Sciatic nerve (tissue), 2 donors: ENCODE results near the gene TP53RK. TPM values are rescaled to one million over a fixed set of nuclear protein-coding genes. Genes with fewer than 3 reads are reported as not detected.

Source experiments
- ATAC-seq: fragments of 200-7000 bp; cut with Tn5 transposase; one replicate; pipeline ENCODE4 v1.9.1; 2020; ENCODE audit warnings: mild to moderate bottlenecking, moderate library complexity
- DNase-seq: peaks from one replicate; pipeline ENCODE4 v3.0.0-alpha.2; 2020; ENCODE audit warnings: low spot score
- intact Hi-C: fragments of 100-400 bp; cut with DNase I; formaldehyde crosslinking; loops from one replicate; pipeline ENCODE4 v1.14.2; 2022
- total RNA-seq: library from RNA; stranded (reverse); fragmentation: NEBNext Ultra II Directional; extraction: Animal tissue kit (Norgen Biotek cat#: 25700); gene quantifications from one replicate; pipeline ENCODE4 v1.2.1, GENCODE V29; 2021
- donor health status: DM: no; HTN: no; CAD: no.
- donor health status: DM: no; HTN: no; CAD: no.

TP53RK gene
- total RNA-seq = 10.4 TPM

DNA sequence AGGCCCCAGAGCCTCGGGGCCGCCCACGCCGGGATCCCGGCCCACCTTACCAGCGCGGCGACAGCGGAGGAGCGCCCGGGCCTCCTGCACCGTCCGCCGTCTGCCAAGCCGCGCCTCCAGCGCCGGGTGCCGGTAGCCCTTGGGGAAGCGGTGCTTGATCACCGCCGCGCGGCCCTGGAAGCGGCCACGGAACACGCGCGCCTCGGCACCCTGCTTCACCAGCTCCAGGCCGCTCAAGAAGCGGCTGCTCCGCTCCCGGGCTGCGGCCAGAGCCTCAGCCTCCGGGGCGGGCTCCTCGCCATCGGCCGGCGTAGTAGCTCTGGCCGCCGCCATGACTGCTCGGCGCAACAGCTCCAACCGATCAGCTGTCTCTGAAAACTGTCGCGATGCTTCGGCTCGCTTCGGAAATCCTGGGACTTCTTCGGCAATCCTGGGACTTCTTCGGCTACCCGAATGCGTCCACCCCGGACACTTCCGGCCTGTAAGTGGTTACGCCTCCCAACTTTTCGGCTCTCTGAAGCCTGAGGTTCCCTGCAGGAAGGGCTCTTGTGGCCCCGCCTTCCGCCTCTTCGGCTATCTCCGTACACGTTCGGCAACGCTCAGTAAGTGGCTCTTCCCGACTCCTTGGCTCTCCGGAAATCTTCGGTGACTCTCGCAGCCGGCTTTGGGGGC lies at the start of gene TP53RK:
TSS of gene TP53RK (minus strand) at position 363 of the 672 bp plus-strand sequence. CDS start at position 333, 30 bp downstream.
- peak; percentile 99 for ATAC-seq
- intact Hi-C loops = loop anchor here (10.0 kb wide), 1 partner anchor 144 kb away; no protein-coding TSS in a partner anchor
- peak; percentile 100 for DNase-seq

DNA sequence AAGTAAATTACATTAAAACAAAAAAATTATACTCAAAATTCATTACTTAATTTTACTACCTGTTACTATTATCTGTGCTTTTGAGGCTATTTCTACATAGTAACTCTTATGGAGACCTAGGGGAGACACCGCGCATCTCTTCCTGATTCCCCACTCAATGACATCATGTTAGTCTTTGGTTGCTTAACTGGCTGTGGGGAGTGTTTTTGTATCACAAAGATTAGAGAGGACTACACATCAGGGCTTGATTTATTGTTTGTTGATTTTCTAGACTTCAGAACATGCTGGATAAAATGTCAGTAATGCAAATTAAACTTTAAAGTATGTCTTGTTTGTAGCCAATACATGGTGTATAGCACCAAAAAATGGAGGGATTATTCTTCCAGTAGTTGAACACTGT lies 46.2 kb upstream of the TP53RK start:
- ATAC-seq (no peak), DNase-seq (no peak)

DNA sequence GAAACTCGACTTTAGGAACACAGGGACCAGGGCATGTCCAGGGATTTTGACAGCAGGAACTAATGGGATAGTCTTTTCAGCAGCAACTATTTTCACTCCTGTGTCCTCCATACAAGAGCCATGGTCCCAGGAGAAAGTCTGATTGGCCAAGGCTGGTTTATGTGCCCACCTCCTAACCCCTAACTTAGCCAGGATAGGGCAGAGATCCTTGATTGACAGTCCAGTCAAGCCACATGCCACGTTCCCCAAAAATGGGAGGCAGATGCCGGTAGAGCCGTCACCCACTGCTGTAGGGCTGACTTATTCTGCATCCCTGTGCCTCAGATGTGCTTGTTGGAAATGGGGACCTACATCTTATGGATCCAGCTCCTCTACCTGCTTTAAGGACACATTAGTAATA lies 42.5 kb upstream of the TP53RK start:
- DNase-seq (no peak), ATAC-seq (no peak)
- intact Hi-C loops = no loop called here

More for the DNA sequence above, 46.2 kb upstream of the TP53RK start:
- intact Hi-C loops = no loop called here

DNA sequence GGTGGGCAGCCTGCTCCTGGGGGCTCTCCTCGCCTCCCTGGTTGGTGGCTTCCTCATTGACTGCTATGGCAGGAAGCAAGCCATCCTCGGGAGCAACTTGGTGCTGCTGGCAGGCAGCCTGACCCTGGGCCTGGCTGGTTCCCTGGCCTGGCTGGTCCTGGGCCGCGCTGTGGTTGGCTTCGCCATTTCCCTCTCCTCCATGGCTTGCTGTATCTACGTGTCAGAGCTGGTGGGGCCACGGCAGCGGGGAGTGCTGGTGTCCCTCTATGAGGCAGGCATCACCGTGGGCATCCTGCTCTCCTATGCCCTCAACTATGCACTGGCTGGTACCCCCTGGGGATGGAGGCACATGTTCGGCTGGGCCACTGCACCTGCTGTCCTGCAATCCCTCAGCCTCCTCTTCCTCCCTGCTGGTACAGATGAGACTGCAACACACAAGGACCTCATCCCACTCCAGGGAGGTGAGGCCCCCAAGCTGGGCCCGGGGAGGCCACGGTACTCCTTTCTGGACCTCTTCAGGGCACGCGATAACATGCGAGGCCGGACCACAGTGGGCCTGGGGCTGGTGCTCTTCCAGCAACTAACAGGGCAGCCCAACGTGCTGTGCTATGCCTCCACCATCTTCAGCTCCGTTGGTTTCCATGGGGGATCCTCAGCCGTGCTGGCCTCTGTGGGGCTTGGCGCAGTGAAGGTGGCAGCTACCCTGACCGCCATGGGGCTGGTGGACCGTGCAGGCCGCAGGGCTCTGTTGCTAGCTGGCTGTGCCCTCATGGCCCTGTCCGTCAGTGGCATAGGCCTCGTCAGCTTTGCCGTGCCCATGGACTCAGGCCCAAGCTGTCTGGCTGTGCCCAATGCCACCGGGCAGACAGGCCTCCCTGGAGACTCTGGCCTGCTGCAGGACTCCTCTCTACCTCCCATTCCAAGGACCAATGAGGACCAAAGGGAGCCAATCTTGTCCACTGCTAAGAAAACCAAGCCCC lies 36.2 kb upstream of the TP53RK start:
- DNase-seq (no peak), ATAC-seq (no peak)
- intact Hi-C loops = loop anchor here (2.0 kb wide), 1 partner anchor 31 kb away; no protein-coding TSS in a partner anchor

DNA sequence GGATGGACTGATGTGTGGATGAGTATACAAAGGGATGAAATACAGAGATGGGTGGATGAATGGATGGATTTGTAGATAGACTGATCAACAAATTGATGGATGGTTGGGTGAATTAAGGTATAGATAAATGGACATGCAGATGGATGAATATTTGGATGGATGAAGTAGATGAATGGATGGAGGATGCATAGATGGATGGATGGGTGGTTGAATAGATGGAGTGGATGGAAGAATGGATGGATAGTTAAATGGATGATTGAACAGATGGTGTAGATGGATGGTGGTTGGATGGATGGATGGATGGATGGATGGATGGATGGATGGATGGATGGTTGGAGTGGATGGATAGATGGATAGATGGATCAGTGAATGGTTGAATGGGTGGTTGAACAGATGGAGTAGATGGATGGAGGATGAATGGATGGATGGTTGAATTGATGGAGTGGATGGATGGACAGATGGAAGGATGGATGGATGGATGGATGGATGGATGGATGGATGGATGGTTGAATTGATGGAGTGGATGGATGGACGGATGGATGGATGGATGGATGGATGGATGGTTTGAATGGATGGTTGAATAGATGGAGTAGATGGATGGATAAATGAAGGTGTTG lies 35.2 kb upstream of the TP53RK start:
- ATAC-seq = no peak
- intact Hi-C loops = no loop called here
- DNase-seq = no peak

DNA sequence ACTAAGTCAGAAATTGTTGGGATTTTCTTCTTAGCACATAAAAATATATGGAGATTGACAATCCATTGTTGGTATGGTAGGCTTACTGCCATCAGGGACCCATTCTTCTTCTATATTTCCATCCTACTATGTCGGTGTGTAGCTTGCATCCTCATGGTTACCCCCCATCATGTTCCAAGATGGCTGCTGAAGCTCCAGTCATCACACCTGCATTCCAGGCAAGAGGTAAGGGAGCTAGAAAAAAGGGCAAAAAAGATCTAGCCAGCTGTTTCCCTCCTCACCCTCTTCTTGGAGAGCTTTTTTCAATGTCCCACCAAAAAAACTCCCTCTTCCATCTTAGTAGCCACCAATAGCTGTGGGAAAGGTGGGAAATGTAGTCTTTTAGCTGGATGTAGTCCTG lies 33.8 kb upstream of the TP53RK start:
- no peak for ATAC-seq
- intact Hi-C loops = no loop called here
- DNase-seq = no peak

DNA sequence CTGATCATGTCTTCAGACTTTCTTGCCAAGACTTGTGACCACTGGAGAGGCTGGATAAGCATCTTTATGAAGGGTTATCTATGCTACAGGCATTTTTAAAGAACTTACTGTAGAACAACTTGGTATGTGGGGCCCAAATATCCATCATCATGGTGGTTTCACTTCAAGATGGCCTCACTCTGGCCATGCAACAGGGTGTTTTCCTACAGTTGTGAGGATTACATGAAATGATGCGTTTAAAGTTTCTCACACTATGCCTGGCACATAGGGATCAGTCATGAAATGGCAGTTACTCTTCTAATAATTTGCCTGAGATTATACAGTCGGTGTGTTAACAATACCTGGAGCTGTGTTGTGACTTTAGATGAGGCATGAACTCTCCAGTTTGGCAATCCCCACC lies 33.2 kb upstream of the TP53RK start:
- no peak for DNase-seq
- intact Hi-C loops = no loop called here

DNA sequence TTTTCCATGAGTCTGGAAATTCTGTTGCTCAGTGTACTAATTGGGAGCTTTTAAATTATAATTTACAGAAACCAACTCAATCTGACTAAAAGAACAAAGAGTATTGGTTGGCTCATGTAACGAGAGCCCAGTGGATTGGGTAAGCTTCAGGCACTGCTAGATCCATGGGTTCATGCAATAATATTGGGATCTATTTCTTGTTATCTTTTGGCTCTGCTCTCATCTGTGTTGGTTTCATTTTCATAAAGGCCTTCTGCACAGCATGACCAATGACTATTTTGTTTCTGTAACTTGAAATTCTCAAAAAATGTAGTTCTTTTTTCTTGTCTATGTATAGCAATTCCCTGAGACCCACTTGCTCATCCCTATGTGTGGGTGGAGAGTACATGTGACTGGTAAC lies 32.2 kb upstream of the TP53RK start:
- ATAC-seq (no peak), DNase-seq (no peak)
- intact Hi-C loops = no loop called here

More for the DNA sequence above, 33.2 kb upstream of the TP53RK start:
- ATAC-seq = no peak

DNA sequence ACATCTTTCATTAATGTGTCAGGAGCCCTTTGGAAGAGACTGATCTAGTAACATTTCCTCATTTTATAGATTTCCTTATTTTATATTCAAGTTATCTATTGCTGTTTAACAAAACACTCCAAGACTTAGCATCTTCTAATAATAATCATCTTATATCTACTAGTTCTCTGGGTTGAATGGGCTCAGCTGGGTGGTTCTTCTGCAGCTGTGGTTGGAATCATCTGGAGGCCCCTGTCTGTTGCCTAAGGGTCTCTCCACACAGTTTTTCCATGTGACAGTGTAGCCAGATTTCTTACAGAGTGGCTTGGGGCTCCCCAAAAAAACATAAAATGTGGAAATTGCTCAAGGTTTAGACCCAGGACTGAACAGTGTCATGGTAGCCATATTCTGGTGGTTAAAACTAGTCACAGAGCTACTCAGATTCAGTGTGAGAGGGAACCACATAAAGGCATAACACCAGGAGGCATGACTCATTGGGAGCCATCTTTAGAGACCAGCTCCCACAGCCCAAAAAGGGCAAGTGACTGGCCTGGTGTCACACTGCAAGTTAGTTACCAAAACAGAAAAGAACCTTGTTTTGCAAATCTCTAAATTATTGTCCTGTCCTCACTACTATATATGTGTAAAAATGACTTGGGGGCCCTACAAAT lies 31.7 kb upstream of the TP53RK start:
- DNase-seq = no peak
- intact Hi-C loops = no loop called here
- no peak for ATAC-seq

DNA sequence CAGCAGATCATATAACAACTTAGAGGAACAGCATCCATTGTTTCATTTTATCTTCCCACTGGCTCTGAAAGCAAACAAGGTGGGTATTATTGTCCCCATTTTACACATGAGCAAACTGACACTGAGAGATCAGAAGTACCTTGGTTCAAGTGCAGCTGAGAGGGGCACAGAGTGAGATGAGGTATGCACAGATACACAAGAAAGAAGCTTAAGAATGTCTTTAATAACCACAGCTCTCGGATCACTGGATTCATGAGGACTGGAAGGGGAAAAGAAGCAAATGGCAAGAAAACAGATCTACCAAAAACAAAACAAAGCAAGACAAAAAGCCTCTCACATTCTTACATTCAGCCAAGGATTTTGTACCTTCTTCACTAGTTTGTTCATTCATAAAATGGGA lies 30.8 kb upstream of the TP53RK start:
- intact Hi-C loops = no loop called here
- no peak for ATAC-seq

DNA sequence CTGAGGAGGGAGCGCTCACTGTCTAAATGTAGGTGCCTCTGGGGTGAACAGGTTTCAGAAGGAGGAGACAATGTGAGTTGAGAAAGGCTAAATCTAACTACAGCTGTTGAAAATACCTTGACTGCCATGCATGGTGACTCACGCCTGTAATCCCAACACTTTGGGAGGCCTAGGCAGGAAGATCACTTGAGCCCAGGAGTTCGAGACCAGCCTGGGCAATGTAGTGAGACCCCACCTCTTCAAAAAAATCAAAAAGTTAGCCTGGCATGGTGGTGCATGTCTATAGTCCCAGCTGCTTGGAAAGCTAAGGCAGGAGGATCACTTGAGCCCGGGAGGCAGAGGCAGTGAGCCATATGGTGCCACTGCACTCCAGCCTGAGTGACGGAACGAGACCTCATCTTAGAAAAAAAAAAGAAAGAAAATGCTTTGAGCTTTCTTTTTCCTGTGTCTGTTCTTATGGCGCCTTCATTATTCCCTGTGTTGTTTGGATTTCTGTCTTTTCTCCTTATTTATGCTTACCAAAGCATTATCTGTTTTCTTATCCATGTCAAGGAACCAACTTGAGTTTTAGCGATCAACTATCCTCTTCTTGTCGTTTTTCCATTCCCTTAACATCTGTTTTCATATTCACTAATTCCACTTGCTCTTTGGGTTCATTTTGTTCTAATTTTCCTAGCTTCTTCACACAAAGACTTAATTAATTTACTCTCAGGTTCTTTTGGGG lies 28.7 kb upstream of the TP53RK start:
- DNase-seq (no peak), ATAC-seq (no peak)
- intact Hi-C loops = no loop called here

More for the DNA sequence above, 30.8 kb upstream of the TP53RK start:
- DNase-seq = no peak

DNA sequence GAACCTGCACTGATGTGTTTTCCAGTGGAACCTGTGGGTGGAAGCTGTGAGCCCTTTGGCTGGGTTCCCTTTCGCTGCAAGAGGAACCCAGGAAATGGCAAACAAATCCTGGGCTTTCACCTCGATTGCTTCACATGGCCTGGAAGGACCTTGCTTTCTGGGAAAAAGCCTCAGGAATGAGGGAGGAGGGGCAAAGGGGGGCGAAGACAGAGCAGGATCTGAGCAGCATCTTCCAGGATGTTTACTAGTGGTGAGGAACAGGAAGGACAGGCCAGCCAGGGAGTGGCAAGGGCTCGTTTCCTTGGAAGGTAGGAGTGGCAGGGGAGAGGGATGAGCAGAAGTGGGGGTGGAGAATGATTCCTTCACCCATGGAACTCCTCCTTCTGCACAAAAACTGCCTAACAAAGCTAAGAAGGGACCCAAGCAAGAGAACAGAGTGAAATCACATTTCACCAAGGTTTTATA lies 26.1 kb upstream of the TP53RK start:
- ATAC-seq = peak; percentile 95
- peak; percentile 68 for DNase-seq
- intact Hi-C loops = no loop called here

DNA sequence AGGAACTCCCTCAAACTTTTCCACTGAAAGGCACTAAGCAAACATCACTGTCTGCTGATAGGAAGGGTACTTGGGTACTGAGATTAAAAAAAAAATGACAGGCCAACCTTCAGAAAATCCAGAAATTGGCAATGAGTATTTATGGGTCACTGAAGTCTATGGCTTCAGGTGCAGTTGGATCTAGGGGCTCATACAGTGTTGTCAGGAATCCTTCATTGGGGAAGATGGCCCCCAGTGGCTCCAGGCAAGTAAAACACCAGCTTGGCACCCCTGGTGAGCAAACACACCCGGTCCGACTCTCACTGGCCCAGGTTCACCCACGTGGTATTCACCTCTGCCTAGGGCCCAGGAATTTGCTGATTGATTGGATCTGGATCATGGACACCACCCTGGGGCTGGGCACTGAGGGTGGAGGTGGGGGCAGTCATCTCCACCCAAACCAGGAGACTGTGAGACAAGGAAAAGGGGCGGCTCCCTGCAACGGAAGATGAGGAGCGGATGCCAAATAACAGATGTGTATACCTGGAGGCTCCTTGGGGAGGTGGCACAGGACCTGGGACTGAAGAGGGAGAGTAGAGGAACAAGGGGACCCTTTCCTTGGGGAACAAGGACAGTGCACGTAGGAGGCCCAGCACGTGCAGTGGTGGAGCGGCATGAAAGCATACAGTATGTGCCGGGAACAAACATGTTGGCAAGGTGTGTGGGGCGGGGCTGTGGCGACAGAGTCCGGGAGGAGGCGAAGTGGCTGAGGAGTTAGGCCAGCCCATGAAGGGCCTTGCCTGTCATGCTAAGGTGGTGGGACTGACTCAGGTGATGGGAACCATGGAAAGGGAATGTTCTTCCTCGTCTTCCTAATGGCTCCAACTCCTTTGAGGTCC lies 25.0 kb upstream of the TP53RK start:
- ATAC-seq (no peak), DNase-seq (no peak)
- intact Hi-C loops = no loop called here

DNA sequence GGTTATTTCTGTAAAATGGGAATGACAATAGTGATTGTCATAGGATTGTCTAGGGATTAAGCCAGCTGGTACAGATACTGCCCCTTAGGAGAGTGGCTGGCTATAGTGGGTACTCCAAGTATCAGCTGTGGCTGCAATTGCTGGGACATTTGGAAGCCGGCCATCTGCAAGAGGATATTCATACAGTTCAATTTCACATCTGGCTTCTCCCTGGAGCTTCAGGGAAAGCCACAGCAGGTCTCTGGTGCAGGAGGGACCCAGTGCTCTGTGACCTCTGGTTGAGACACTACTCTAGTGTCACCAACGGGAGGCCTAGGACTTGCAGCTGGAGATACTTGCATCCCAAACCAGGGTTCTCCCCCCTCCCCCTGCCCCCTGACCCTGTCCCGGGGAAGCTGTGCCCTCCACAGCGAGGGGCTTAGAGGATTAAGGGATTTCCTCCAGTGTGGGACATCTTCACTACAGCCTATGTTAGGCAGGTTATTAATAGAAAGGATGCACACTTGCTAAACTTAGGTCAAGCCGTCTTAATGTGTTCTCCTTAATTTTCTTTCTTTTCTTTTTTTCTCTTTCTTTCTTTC lies 22.9 kb upstream of the TP53RK start:
- ATAC-seq = no peak
- intact Hi-C loops = no loop called here

DNA sequence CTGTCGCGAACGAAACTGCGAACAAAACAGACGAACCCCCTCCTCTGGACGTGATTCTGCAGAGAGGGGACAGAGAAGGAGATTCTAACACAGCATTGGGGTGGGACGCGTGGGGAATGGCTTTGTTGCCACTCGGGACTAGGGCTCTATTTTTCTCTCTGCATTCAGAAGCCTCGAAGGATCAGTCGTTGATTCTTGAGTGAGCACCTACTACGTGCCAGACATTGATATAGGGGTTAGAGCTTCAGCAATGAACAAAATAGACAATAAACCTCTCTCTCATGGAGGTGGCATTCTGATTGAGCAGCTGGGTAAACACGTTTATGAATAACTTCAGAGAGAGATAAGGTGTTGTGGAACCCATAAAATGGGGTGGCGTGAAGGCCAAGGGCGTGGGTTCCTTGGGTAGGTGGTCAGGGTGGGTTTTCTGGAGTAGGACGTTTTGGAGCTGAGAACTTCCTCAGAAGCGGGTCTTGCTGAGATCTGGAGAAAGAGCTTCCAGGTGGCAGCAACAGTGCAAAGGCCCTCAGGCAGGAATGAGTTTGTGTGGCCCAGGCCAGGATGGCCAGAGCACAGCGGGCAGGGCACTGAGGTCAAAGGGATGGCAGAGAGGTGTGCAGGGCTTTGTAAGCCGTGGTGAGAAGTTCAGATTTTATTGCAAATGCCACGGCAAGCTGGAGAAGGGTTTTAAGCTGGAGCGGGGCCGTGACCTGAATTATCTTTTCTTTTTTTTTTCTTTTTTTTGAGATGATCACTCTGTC lies 21.1 kb upstream of the TP53RK start:
- intact Hi-C loops = no loop called here
- ATAC-seq = no peak
- no peak for DNase-seq

More for the DNA sequence above, 22.9 kb upstream of the TP53RK start:
- DNase-seq = no peak

DNA sequence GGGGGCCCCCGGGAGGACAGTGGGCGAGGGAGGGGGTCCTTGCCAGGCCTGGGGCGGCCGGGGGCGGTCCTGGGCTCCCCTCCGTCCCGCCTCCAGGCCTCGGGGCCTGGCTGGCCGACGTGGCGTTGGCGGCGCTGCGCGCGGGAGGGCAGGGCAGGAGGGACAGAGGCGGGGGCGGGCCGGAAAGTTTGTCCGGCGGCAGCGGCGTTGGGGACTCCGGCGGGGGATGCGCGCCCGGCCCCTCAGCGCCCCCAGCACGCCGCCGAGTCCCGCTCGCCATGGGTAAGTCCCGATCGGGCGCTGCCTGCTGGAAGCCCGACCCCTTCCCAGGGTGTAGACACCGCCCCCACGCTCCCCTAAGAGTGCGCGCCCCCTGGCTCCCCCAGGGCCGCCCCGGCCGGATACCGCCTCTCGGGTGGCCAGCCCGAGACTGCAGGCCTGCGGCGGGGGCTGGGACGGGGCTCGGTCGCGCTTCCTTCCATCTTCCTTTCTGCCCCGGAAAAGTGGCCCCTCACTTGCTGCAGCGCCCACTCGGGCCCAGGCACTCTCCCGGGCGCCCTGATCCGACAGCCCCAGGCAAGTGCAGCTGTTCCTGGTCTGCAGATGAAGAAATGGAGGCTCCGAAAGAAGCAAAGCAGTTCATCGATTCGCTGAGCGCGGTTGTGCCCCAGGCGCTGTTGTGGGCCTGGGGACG lies 20.4 kb upstream of the TP53RK start, which contains the start of gene SLC2A10:
TSS of gene SLC2A10 (plus strand) at position 191 of the 694 bp plus-strand sequence. CDS start at position 279, 88 bp downstream.
- DNase-seq = peak; percentile 85
- intact Hi-C loops = no loop called here
- ATAC-seq = peak; percentile 78
